GM12878 (cell line): ENCODE measurements around the gene TFB1M.

Source experiments
- CBX5 ChIP-seq: sonication (generic); IDR thresholded peaks from 2 replicates; pipeline ENCODE4 v1.6.1; 2016; ENCODE audit warnings: low read depth, moderate library complexity, mild to moderate bottlenecking, inconsistent platforms
- CREM ChIP-seq: IDR thresholded peaks from 2 replicates; pipeline ENCODE4 v1.6.1; 2014; ENCODE audit warnings: antibody characterized with exemption, low read depth
- ESRRA ChIP-seq: IDR thresholded peaks from 2 replicates; pipeline ENCODE4 v1.6.1; 2012; ENCODE audit warnings: mild to moderate bottlenecking, low read length, improper control_type of control experiment
- FOS ChIP-seq: IDR thresholded peaks from 3 replicates; pipeline ENCODE4 v1.6.1; 2011; ENCODE audit warnings: borderline replicate concordance; ENCODE audit not compliant: insufficient read length; ENCODE audit errors: extremely low read depth
- JUND ChIP-seq: IDR thresholded peaks from 2 replicates; pipeline ENCODE4 v1.6.1; 2012; ENCODE audit warnings: low read depth, mild to moderate bottlenecking, low read length, improper control_type of control experiment, moderate library complexity
- POLR2AphosphoS5 ChIP-seq: IDR thresholded peaks from 2 replicates; pipeline ENCODE4 v1.6.1; 2011; ENCODE audit warnings: mild to moderate bottlenecking, low read length, inconsistent platforms
- STAT3 ChIP-seq: IDR thresholded peaks from 2 replicates; pipeline ENCODE4 v1.6.1; 2011; ENCODE audit warnings: low read depth, low read length, improper control_type of control experiment
- TAF1 ChIP-seq: IDR thresholded peaks from 2 replicates; pipeline ENCODE4 v1.6.1; 2011; ENCODE audit warnings: mild to moderate bottlenecking, low read depth, low read length, borderline replicate concordance
- YY1 ChIP-seq: IDR thresholded peaks from 2 replicates; pipeline ENCODE4 v1.6.1; 2011; ENCODE audit warnings: low read depth, mild to moderate bottlenecking, low read length
- ZNF274 ChIP-seq: IDR thresholded peaks from one replicate; pipeline ENCODE4 v1.8.0; 2011; ENCODE audit not compliant: insufficient read length, insufficient read depth
- TF ChIP-seq, protein P1 (sequence below): IDR thresholded peaks from 2 replicates; pipeline ENCODE4 v1.6.1; 2012; ENCODE audit warnings: low read depth, low read length, improper control_type of control experiment
- TF ChIP-seq, protein P2 (sequence below), 3 experiments: IDR thresholded peaks in 2 of 3; conservative IDR thresholded peaks in 1 of 3; 2 replicates each; pipeline ENCODE4 v1.5.1; 2011; ENCODE audit warnings: low read depth in 3 of 3, low read length in 3 of 3, mild to moderate bottlenecking in 3 of 3, control low read depth in 2 of 3, moderate library complexity in 2 of 3, inconsistent platforms in 1 of 3, mixed read lengths in 1 of 3; ENCODE audit not compliant: control insufficient read depth in 2 of 3, insufficient read depth in 1 of 3; ENCODE audit errors: extremely low read depth in 1 of 3
- TF ChIP-seq, protein P3 (sequence below): IDR thresholded peaks from 2 replicates; pipeline ENCODE4 v1.6.1; 2011; ENCODE audit warnings: low read depth, low read length, improper control_type of control experiment, borderline replicate concordance

DNA sequence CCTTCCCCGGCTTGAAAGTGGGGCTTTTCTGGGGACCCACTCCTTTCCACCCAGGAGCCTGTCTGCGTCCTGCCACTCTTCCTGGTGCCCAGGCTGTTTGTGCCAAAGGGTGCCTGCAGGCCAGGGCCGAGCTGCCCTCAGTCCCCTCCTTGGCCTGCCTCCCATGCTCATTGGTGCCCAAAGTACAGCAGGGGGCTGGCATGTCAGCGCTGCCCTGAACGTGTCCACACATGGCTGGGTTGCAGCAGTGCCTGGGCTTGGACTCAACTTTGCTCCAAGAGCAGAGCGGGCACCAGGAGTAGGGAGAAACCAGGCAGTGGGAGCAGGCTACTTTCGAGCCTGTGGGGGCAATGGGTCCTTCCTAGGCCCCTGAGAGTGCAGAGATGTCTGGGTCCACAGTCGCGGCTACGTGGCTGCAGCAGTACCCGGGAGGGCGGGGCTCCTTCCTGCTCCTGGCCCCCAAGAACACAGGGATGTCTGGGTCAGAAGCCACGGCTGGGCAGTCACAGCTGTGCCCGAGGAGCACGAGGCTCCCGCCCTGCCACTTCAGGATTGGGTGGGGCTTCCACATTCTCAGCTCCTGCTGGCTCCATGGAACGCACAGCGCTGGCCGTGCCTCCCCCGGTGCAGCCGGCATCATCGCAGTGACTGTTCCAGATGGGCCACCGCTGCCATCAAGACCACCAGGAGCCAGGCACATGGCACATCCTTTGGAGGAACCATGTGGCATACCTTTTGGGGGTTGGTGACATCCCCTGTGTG lies 100.5 kb downstream of the TFB1M start:
- TF ChIP-seq POLR2AphosphoS5 (no peak), ESRRA (no peak), JUND (no peak), CBX5 (no peak), TAF1 (no peak), FOS (no peak), STAT3 (no peak), YY1 (no peak), CREM (no peak), ZNF274 (no peak)
- TF ChIP-seq, protein P1, sequence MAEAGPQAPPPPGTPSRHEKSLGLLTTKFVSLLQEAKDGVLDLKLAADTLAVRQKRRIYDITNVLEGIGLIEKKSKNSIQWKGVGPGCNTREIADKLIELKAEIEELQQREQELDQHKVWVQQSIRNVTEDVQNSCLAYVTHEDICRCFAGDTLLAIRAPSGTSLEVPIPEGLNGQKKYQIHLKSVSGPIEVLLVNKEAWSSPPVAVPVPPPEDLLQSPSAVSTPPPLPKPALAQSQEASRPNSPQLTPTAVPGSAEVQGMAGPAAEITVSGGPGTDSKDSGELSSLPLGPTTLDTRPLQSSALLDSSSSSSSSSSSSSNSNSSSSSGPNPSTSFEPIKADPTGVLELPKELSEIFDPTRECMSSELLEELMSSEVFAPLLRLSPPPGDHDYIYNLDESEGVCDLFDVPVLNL, result no peak
- TF ChIP-seq, protein P2, sequence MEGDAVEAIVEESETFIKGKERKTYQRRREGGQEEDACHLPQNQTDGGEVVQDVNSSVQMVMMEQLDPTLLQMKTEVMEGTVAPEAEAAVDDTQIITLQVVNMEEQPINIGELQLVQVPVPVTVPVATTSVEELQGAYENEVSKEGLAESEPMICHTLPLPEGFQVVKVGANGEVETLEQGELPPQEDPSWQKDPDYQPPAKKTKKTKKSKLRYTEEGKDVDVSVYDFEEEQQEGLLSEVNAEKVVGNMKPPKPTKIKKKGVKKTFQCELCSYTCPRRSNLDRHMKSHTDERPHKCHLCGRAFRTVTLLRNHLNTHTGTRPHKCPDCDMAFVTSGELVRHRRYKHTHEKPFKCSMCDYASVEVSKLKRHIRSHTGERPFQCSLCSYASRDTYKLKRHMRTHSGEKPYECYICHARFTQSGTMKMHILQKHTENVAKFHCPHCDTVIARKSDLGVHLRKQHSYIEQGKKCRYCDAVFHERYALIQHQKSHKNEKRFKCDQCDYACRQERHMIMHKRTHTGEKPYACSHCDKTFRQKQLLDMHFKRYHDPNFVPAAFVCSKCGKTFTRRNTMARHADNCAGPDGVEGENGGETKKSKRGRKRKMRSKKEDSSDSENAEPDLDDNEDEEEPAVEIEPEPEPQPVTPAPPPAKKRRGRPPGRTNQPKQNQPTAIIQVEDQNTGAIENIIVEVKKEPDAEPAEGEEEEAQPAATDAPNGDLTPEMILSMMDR (IDR thresholded peaks at IDR 0.05 in 2 of 3, conservative IDR thresholded peaks at IDR 0.05 in 1 of 3; ENCODE audit: control insufficient read depth in 2 of 3, extremely low read depth in 1 of 3, insufficient read depth in 1 of 3, low read depth in 3 of 3, low read length in 3 of 3), result no peak
- TF ChIP-seq, protein P3, sequence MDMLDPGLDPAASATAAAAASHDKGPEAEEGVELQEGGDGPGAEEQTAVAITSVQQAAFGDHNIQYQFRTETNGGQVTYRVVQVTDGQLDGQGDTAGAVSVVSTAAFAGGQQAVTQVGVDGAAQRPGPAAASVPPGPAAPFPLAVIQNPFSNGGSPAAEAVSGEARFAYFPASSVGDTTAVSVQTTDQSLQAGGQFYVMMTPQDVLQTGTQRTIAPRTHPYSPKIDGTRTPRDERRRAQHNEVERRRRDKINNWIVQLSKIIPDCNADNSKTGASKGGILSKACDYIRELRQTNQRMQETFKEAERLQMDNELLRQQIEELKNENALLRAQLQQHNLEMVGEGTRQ, result no peak
